HG03378 (cell line): ENCODE measurements around the gene DOCK9.
"Not testable (repeated sequence)": the region's sequence is repeated elsewhere in the genome, so short reads cannot be mapped to it uniquely, and the experiment has no call there.

Source experiments
- ATAC-seq: cut with Tn5 transposase; IDR thresholded peaks from one replicate; pipeline ENCODE4 v1.9.1; 2021; ENCODE audit warnings: mild to moderate bottlenecking, moderate library complexity; ENCODE audit not compliant: unreplicated experiment

The DOCK9 gene

GRCh38 chr13:98834254-98834960, 143.5 kb downstream of the DOCK9 start:
- no peak for ATAC-seq

DNA sequence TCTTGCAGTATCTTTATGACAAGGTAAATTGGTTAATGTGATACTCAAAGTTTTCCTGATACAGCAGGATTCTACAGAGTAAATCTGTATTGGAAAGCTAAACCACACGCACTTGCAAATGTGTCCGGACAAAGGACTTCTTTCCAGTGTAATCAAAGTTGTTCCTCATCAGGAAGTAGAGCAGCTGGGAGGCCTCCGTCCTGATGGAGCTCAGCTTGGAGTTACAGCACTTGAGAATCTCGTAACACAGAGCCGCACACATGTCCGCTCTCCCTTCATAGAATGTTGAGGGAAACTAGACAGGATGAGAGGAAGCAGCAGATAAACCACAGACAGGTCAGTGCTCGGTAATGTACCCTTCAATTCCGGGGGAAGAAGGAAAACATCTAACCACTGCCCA, 146.6 kb downstream of the DOCK9 start:
- no peak for ATAC-seq

DNA sequence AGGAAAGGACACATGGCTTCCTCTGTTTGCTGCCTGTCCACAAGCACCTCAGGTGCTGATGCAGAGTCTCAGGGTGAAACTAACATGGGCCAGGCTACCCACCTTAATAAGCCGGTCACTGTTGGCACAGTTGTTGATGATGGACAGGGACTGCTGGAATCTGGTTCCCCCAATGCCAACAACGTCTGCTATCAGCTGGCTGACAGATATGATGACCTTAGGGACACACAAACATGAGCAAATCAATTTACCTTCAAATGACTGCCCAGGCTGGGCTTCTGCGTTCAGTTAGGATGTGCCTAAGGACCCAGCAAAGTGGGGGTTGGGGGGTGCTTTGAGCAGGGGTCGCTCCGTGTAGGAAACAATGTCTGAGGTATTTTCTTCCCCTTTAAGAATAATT, 148.3 kb downstream of the DOCK9 start:
- no peak for ATAC-seq

DNA sequence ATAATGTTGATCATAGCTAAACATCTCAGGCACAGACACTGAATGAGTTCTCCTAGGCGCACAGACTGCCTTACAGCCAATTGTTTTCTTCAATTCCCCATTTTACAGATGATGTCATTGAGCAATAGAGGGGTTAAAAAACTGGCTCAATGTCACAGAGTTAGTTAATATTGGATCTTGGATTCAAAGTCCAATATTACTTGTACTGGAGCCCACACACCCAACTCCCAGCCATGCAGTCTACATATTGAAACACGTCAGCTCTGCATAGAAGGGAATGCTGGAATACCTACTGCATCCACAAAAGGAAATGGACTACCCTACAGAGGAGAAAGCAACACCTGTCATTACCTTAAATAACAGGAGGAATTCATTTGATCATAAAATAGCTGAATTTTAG, 149.2 kb downstream of the DOCK9 start:
- no peak for ATAC-seq

GRCh38 chr13:98827449-98827848, 150.4 kb downstream of the DOCK9 start:
- no peak for ATAC-seq

- no peak for ATAC-seq
Observed at GRCh38 chr13:98826146-98826545, 151.7 kb downstream of the DOCK9 start.

GRCh38 chr13:98825659-98826058, 152.2 kb downstream of the DOCK9 start:
- no peak for ATAC-seq

DNA sequence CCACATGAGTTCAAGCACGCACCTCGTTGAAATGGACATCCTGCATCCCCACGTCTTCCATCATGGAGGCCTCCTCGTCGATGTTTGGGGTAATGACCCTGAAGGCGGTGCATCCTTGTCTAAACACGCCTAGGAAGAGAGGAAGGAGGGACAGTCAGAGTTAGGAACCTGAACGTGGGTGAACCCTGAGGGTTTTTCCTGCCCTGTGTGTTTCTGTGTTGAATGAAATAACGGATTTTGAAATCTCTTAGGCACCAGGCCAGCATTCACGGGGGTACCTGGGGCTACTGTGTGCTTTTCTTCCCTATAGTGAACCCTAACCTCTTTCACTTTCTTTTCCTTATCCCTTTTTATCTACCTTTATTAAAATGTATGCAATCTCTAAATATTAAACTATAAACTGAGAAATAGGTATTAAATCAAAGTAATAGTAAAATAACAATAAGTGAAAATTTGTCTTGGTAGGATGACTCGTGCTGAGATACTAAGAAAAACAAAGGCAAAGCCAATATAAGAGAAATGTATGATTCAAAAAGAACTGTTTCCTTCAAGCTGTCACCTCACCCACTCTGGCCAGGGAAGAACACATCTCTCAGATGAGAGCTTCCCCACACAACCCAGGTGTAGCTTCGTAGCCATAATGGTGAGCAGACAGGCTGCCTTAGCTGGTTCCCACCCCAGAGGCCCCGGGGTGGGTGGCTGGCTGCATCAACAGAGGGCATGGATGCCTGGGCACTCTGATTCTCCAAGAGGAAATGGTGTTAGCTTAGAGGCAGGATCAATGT, 153.3 kb downstream of the DOCK9 start:
- ATAC-seq = no peak

- ATAC-seq = no peak
Observed at GRCh38 chr13:98823442-98823841, 154.4 kb downstream of the DOCK9 start.

DNA sequence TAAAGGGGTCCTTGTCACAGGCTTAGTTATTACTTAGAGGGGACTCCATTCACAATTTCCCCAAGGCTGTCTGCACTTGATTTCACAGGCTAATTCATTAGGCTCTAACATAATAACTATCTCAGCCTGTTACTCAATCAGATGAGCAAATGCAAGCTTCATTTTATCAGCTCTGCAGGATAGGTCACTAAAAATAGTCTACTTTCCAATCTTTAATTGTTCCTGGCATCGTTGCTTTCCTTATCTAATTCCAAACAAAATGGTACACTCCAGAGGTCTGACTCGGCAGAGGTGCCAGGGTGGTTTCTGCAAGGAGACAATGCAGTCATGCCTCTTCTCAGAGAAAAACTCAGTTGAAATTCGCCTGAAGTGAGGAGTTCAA, 155.6 kb downstream of the DOCK9 start:
- no peak for ATAC-seq

DNA sequence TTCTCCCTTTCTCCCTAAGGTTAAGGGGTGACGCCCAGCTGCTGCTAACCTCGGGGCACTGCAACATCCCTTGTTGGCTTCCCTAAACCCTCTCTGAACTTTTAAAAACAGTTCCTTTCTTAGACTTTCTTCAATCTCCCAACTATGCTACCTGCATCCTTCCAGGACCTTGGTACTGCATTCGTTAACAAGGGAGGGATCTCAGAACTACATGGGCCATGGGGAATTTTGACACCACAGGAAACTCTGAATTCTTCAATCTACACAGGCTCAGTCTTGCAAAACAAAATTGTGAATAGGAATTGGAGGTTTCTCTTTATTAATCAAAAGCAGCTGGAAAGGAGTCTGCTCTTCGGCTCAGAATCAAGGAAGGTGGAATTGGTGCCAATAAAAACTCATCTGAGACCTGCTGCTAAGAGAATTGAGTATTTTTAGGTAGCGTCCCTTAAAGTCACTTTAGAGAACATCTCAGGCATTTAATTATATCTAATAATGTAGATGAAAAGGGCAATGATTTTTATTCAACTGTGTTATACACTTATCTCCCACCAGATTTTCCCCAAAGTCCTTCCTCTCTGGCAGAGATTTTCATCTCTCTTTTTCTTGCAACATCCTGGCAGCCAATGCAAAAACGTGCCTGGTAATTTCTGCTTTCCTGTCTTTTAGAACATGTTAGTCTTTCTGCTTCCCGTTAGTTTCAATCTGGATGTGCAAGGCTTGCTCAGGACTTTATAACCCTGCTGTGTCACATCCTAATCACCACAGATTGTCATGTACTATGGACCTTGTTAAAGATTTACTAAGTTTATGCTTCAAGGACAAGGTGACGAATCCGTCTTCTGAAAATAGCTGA, 156.3 kb downstream of the DOCK9 start:
- ATAC-seq = no peak

- ATAC-seq = no peak
Observed at GRCh38 chr13:98820744-98821371, 157.0 kb downstream of the DOCK9 start.

GRCh38 chr13:98820300-98820699, 157.6 kb downstream of the DOCK9 start:
- no peak for ATAC-seq

GRCh38 chr13:98819382-98820010, 158.4 kb downstream of the DOCK9 start:
- ATAC-seq = no peak

DNA sequence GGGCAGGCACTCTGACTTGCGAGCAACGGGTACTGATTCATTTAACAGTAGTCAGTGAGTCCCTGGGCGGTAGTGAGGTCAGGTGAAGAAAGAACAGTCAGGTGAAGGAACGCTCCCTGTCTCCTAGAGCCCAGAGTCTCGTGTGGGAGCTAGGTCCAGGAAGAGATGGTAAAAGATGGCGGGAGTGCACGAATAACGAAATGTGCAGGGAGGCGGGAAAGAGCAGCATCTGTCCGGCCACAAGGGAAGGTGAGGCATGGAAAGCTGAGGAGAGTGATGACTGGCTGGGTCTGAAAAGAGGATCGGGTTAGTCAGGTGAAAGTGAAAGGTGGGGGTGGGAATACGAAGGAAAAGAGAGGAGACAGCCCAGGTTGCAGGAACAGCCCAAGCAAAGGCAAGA, 161.5 kb downstream of the DOCK9 start:
- no peak for ATAC-seq

- no peak for ATAC-seq
Observed at GRCh38 chr13:98813993-98814392, 163.9 kb downstream of the DOCK9 start.

GRCh38 chr13:98812186-98812790, 165.6 kb downstream of the DOCK9 start:
- not testable (repeated sequence) for ATAC-seq

- no peak for ATAC-seq
Observed at GRCh38 chr13:98810746-98811145, 167.1 kb downstream of the DOCK9 start.

DNA sequence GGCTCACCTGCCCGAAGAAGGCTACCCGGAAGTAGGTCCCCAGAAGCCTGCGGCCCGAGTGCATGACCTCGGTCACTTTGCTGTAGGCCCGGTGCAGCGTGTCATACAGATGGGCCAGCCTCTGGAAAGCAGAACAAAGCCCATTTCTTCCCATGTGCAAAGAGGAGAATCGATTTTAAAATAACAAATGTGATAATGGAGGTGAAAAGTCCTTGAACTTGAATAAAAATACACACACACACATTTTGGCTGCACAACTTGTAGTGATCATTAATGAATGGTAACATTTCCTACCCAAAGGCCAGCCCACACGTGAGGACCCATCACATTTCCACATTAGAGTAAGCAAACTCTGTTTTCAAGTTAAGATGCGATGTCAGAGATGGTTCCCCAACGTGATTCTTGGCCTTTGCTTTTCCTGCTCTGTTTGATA, 168.5 kb downstream of the DOCK9 start:
- ATAC-seq = no peak

- ATAC-seq = no peak
Observed at GRCh38 chr13:98807774-98808173, 170.1 kb downstream of the DOCK9 start.
